ENCODE measurements around the gene CABLES1.

Gene CABLES1

GRCh38 chr18:23196119-23197007, 61.1 kb downstream of the CABLES1 start:
- Histone ChIP-seq H3K9me3 (ENCODE audit: insufficient read depth, low read length, severe bottlenecking) (no peaks in the 10 kb centered on the region), H3K4me3 (ENCODE audit: low read depth in 1 of 2, low read length in 2 of 2) (no peak overlapping the region), H3K4me1 (ENCODE audit: insufficient read depth, low read length) (peaks cover 21% of the 10 kb centered on the region), H3K79me2 (ENCODE audit: insufficient read depth, low read length) (no peaks in the 10 kb centered on the region), H3K36me3 (ENCODE audit: insufficient read depth, low read length) (no peaks in the 10 kb centered on the region), H3K27ac (ENCODE audit: low read length) (no peak overlapping the region), H3K4me2 (ENCODE audit: insufficient read depth, low read length) (no peak overlapping the region), H4K20me1 (ENCODE audit: insufficient read depth, low read length) (peaks cover 2% of the 10 kb centered on the region; the same call in 1 of the 2 replicates), H3K27me3 (ENCODE audit: insufficient read depth, low read length, poor library complexity) (no peaks in the 10 kb centered on the region), H2AFZ (ENCODE audit: low read depth, low read length) (no peak overlapping the region), H3K9ac (ENCODE audit: low read depth, low read length) (no peak overlapping the region)
- DNase-seq (no peak), ATAC-seq (ENCODE audit: insufficient read depth, low read depth) (no peak)
- TF ChIP-seq CTCF (IDR thresholded peaks at IDR 0.05; ENCODE audit: borderline replicate concordance, extremely low read depth, low read length, poor library complexity, severe bottlenecking) (no peak), EZH2 (IDR thresholded peaks at IDR 0.05; ENCODE audit: borderline replicate concordance, low read depth, low read length, severe bottlenecking) (no peak)

DNA sequence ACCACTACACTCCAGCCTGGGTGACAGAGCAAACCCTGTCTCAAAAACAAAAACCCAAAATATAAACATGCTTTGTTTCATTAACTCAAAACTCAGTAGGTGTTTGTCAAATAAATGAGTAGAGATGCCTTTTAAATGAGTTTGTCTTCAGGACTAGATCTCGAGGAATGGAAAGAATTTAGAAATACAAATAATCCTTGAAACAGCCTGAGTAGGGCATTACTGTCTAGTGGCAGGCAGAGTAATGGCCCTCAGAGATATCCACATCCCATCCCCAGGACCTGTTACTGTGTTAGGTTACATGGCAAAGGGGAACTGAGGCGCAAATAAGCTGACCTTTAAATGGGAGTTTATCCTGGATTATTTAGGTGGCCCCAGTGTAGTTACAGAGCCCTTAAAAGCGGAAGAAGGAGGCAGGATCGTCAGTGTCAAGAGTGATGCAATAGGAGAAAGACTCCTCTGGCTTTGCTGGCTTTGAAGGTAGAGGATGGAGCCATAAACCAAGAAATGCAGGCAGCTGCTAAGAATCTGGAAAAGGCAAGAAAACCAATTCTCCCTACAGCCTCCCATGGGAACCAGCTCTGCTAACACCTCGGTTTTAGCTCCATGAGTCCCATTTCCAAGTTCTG, 63.0 kb downstream of the CABLES1 start:
- Histone ChIP-seq H3K4me1 (ENCODE audit: insufficient read depth, low read length) (0 out of 2 replicates have a peak, but pooled peaks cover 1% of the 10 kb centered on the region), H3K27ac (ENCODE audit: low read length) (no peak overlapping the region), H3K27me3 (ENCODE audit: insufficient read depth, low read length, poor library complexity) (no peaks in the 10 kb centered on the region), H2AFZ (ENCODE audit: low read depth, low read length) (no peak overlapping the region), H3K79me2 (ENCODE audit: insufficient read depth, low read length) (no peaks in the 10 kb centered on the region), H3K4me2 (ENCODE audit: insufficient read depth, low read length) (no peak overlapping the region), H4K20me1 (ENCODE audit: insufficient read depth, low read length) (no peaks in the 10 kb centered on the region), H3K9ac (ENCODE audit: low read depth, low read length) (no peak overlapping the region), H3K4me3 (ENCODE audit: low read depth in 1 of 2, low read length in 2 of 2) (no peak overlapping the region), H3K9me3 (ENCODE audit: insufficient read depth, low read length, severe bottlenecking) (no peaks in the 10 kb centered on the region), H3K36me3 (ENCODE audit: insufficient read depth, low read length) (no peaks in the 10 kb centered on the region)
- DNase-seq (no peak), ATAC-seq (ENCODE audit: insufficient read depth, low read depth) (no peak)
- TF ChIP-seq CTCF (IDR thresholded peaks at IDR 0.05; ENCODE audit: borderline replicate concordance, extremely low read depth, low read length, poor library complexity, severe bottlenecking) (no peak), EZH2 (IDR thresholded peaks at IDR 0.05; ENCODE audit: borderline replicate concordance, low read depth, low read length, severe bottlenecking) (no peak)

DNA sequence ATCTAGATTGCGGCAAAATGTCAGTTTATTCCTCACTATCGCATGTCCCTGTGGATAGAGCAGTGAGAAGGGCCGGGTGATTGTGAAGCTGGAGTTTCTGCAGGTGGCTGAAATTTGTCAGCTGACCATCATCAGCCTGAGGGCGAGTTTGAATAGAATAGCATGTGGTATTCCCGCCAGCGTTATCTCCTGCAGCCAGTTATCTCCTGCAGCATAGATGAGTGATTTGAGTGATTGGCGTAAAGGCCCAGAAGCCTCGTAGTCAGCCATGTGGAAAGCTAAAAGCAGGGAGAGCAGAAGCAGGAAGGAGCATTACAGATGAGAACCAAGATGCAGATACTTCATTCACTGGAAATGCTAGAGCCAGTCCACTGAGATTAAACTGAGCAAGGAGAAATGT, 65.5 kb downstream of the CABLES1 start:
- H2AFZ ChIP-seq (ENCODE audit: low read depth, low read length) = no peak overlapping the region
- H3K4me1 ChIP-seq (ENCODE audit: insufficient read depth, low read length) = no peaks in the 10 kb centered on the region
- H3K9me3 ChIP-seq (ENCODE audit: insufficient read depth, low read length, severe bottlenecking) = no peaks in the 10 kb centered on the region
- no peaks in the 10 kb centered on the region for H4K20me1 ChIP-seq (ENCODE audit: insufficient read depth, low read length)
- no peaks in the 10 kb centered on the region for H3K27me3 ChIP-seq (ENCODE audit: insufficient read depth, low read length, poor library complexity)
- TF ChIP-seq CTCF (IDR thresholded peaks at IDR 0.05; ENCODE audit: borderline replicate concordance, extremely low read depth, low read length, poor library complexity, severe bottlenecking) (no peak), EZH2 (IDR thresholded peaks at IDR 0.05; ENCODE audit: borderline replicate concordance, low read depth, low read length, severe bottlenecking) (no peak)
- H3K27ac ChIP-seq (ENCODE audit: low read length) = no peak overlapping the region
- H3K9ac ChIP-seq (ENCODE audit: low read depth, low read length) = no peak overlapping the region
- DNase-seq (no peak), ATAC-seq (ENCODE audit: insufficient read depth, low read depth) (no peak)
- no peaks in the 10 kb centered on the region for H3K79me2 ChIP-seq (ENCODE audit: insufficient read depth, low read length)
- no peak overlapping the region for H3K4me3 ChIP-seq (ENCODE audit: low read depth in 1 of 2, low read length in 2 of 2)
- H3K4me2 ChIP-seq (ENCODE audit: insufficient read depth, low read length) = no peak overlapping the region
- no peaks in the 10 kb centered on the region for H3K36me3 ChIP-seq (ENCODE audit: insufficient read depth, low read length)
